HFF-Myc (cell line): ENCODE measurements around the gene PACRG.

Experiments used
- DNase-seq: peaks from one replicate; pipeline ENCODE4 v3.0.0-alpha.2; 2011; ENCODE audit warnings: low read depth; ENCODE audit errors: extremely low read depth
- H3K4me3 ChIP-seq: replicated peaks from 2 replicates; pipeline ENCODE4 v1.5.1; 2011; ENCODE audit warnings: low read depth, mild to moderate bottlenecking, control low read depth, low read length
- CTCF ChIP-seq: IDR thresholded peaks from 2 replicates; pipeline ENCODE4 v1.5.1; 2012; ENCODE audit warnings: mild to moderate bottlenecking, low read depth, low read length, control low read depth; ENCODE audit errors: missing control alignments

The PACRG gene

GRCh38 chr6:163209005-163209404 is 481.2 kb downstream of the PACRG start:
- no peak overlapping the region for H3K4me3 ChIP-seq
- no peak for TF ChIP-seq CTCF
- DNase-seq, result no peak

- no peak for TF ChIP-seq CTCF
- H3K4me3 ChIP-seq, result no peak overlapping the region
- no peak for DNase-seq
Measured at GRCh38 chr6:163212123-163212522, 484.3 kb downstream of the PACRG start.

GRCh38 chr6:163214259-163214658 is 486.5 kb downstream of the PACRG start:
- no peak for TF ChIP-seq CTCF
- no peak overlapping the region for H3K4me3 ChIP-seq
- DNase-seq, result no peak

GRCh38 chr6:163218361-163218894 is 490.7 kb downstream of the PACRG start:
- H3K4me3 ChIP-seq, result no peak overlapping the region
- DNase-seq, result no peak
- TF ChIP-seq CTCF, result no peak

- no peak for TF ChIP-seq CTCF
- H3K4me3 ChIP-seq, result no peak overlapping the region
- no peak for DNase-seq
Measured at GRCh38 chr6:163226181-163226835, 498.5 kb downstream of the PACRG start.

- TF ChIP-seq CTCF, result no peak
- no peak overlapping the region for H3K4me3 ChIP-seq
- DNase-seq, result no peak
Measured at GRCh38 chr6:163226836-163227485, 499.2 kb downstream of the PACRG start.
